Heart right ventricle (tissue), 16 donors: ENCODE data around the gene GNG13. TPM values are rescaled to one million over a fixed set of nuclear protein-coding genes. Genes with fewer than 3 reads are reported as not detected.

Experiments
- ATAC-seq, 8 donors: fragments of 200-7000 bp; cut with Tn5 transposase; one replicate each; pipeline ENCODE4 v1.9.1; 2020; ENCODE audit warnings: mild to moderate bottlenecking in 8 of 8, moderate library complexity in 8 of 8, moderate number of reproducible peaks in 1 of 8
- DNase-seq, 2 donors: peaks; one replicate each; pipeline ENCODE4 v3.0.0-alpha.2; 2020
- H3K27ac ChIP-seq, 10 donors: fragments of 200-600 bp; sonication (generic) in 2 of 10; one replicate each; pipeline versions ENCODE4 v1.5.0 to v1.8.0; 2020 to 2022; ENCODE audit warnings: mild to moderate bottlenecking in 3 of 10
- H3K27me3 ChIP-seq, 7 donors: fragments of 200-600 bp; one replicate each; pipeline ENCODE4 v1.8.0; 2021 to 2022; ENCODE audit warnings: mild to moderate bottlenecking in 2 of 7
- H3K36me3 ChIP-seq, 9 donors: fragments of 200-600 bp; sonication (generic) in 1 of 9; one replicate each; pipeline versions ENCODE4 v1.5.0 to v1.8.0; 2020 to 2022; ENCODE audit warnings: mild to moderate bottlenecking in 2 of 9
- H3K4me1 ChIP-seq, 9 donors: fragments of 200-600 bp; sonication (generic) in 1 of 9; one replicate each; pipeline versions ENCODE4 v1.5.0 to v1.8.0; 2020 to 2022; ENCODE audit warnings: mild to moderate bottlenecking in 4 of 9
- H3K4me3 ChIP-seq, 10 donors: fragments of 200-600 bp; sonication (generic) in 2 of 10; one replicate each; pipeline versions ENCODE4 v1.5.0 to v1.8.0; 2020 to 2022; ENCODE audit warnings: mild to moderate bottlenecking in 7 of 10, moderate library complexity in 2 of 10
- H3K9me3 ChIP-seq, 11 donors: fragments of 200-600 bp in 10 of 11; sonication (generic) in 2 of 11; one replicate each; pipeline versions ENCODE4 v1.5.0 to v1.8.0; 2013 to 2022; ENCODE audit warnings: mild to moderate bottlenecking in 2 of 11, control low read depth in 1 of 11, moderate library complexity in 1 of 11
- CTCF ChIP-seq, 9 donors: fragments of 200-600 bp; sonication (generic) in 2 of 9; IDR thresholded peaks; one replicate each; pipeline versions ENCODE4 v1.5.0 to v1.8.0; 2021 to 2022; ENCODE audit warnings: antibody characterized with exemption in 9 of 9, mild to moderate bottlenecking in 5 of 9, moderate library complexity in 1 of 9
- WGBS, 2 donors: extraction: QIAGEN DNeasy Blood & Tissue Kit; methylation state at CpG; one replicate each; pipeline ENCODE4 v1.1.7; 2013; ENCODE audit warnings: inconsistent platforms in 1 of 2; 5-methylcytosine and 5-hydroxymethylcytosine counted together
- intact Hi-C, 10 donors: fragments of 100-400 bp; cut with DNase I; formaldehyde crosslinking; loops; one replicate each; pipeline versions ENCODE4 v1.11.1 to v1.14.2; 2022
- polyA plus RNA-seq, 2 donors: library from polyadenylated mRNA; stranded (reverse); fragments of 200-250 nt; gene quantifications; one replicate each; pipeline ENCODE4 v1.2.3, GENCODE V29; 2013
- total RNA-seq, 10 donors: library from RNA; stranded (reverse); fragmentation: NEBNext Ultra II Directional in 3 of 10; extraction: Animal tissue kit (Norgen Biotek cat#: 25700) in 3 of 10; gene quantifications; one replicate each; pipeline versions ENCODE4 v1.2.1 to v1.2.4, GENCODE V29; 2021 to 2023
- donor health status: Arrhythmogenic right ventricular cardiomyopathy.
- donor health status: ischemic (EF 13 %, LVEDD 7.1; RV severe dilation, severe dysfunction).
- donor health status: healthy with polysubstance abuse.
- donor health status: DM: no; HTN: yes; CAD: no.
- donor health status: DM: no; HTN: no; CAD: no.
- donor health status: ischemic (EF 25% LVEDD 6.9; RV normal size, moderate dysfunction).
- donor health status: ischemic (EF 25% LVEDD 5.7; RV mildly dilated, moderate dysfunction).
- donor health status: healthy.
- donor health status: DM: yes; HTN: yes; CAD: no.
- donor health status: Ischemic cardiomyopathy.
- donor health status: ischemic (EF 35%, LVEDD 5.7; RV mildly dilated, moderate dysfunction).
- donor health status: nonischemic (EF 11% LVEDD 7.7; RV severe dilation, severe dysfunction).
- donor health status: DM: yes; HTN: yes; CAD: no.
- donor health status: PGD.
- donor health status: ischemic (EF 29% LVEDD 5.4; RV normal size, mild dysfunction).
- donor health status: nonischemic (EF 23%, LVEDD 6.1; RV moderate dilation, normal function).

The GNG13 gene
- total and polyA plus RNA-seq, 12 donors: not detected

GRCh38 chr16:765488-765865, 35.1 kb downstream of the GNG13 start:
- H3K4me1 ChIP-seq: no peaks in the 10 kb centered on the region
- no peak for TF ChIP-seq CTCF (IDR thresholded peaks at IDR 0.05)
- DNase-seq (no peak), ATAC-seq (no peak)
- no peak overlapping the region for H3K27ac ChIP-seq
- 92% methylated on average over 23 to 29 of the region's 29 CpGs for WGBS, 2 donors
- H3K4me3 ChIP-seq: no peak overlapping the region
- intact Hi-C loops: no loop called here
- no peaks in the 10 kb centered on the region for H3K36me3 ChIP-seq
- no peaks in the 10 kb centered on the region for H3K9me3 ChIP-seq
- H3K27me3 ChIP-seq: peaks cover 7 to 32% (median 11%) of the 10 kb centered on the region in 7 donors

- no peak for DNase-seq
Measured at GRCh38 chr16:764848-765487, 35.6 kb downstream of the GNG13 start.

GRCh38 chr16:764184-764750, 36.3 kb downstream of the GNG13 start:
- Histone ChIP-seq H3K27ac (no peak overlapping the region), H3K4me3 (no peak overlapping the region), H3K4me1 (no peaks in the 10 kb centered on the region), H3K36me3 (no peaks in the 10 kb centered on the region), H3K9me3 (no peaks in the 10 kb centered on the region), H3K27me3 (peaks cover 6 to 36% (median 10%) of the 10 kb centered on the region in 7 donors)
- ATAC-seq (no peak), DNase-seq (no peak)
- no peak for TF ChIP-seq CTCF (IDR thresholded peaks at IDR 0.05)
- intact Hi-C loops: no loop called here
- 71 to 75% methylated on average over 19 to 20 of the region's 20 CpGs for WGBS, 2 donors

More at GRCh38 chr16:764848-765487, 35.6 kb downstream of the GNG13 start:
- Histone ChIP-seq H3K9me3 (no peaks in the 10 kb centered on the region), H3K36me3 (no peaks in the 10 kb centered on the region), H3K27me3 (peaks cover 7 to 33% (median 11%) of the 10 kb centered on the region in 7 donors), H3K4me3 (no peak overlapping the region), H3K4me1 (no peaks in the 10 kb centered on the region), H3K27ac (no peak overlapping the region)
- no peak for ATAC-seq
- intact Hi-C loops: no loop called here
- TF ChIP-seq CTCF (IDR thresholded peaks at IDR 0.05): no peak
- 86% methylated on average over 38 of the region's 38 CpGs for WGBS, 2 donors

GRCh38 chr16:763369-764183, 37.0 kb downstream of the GNG13 start:
- no peaks in the 10 kb centered on the region for H3K9me3 ChIP-seq
- WGBS, 2 donors: 75% methylated on average over 19 to 21 of the region's 21 CpGs
- no peak overlapping the region for H3K4me3 ChIP-seq
- H3K27me3 ChIP-seq: peaks cover 6 to 36% (median 10%) of the 10 kb centered on the region in 7 donors
- no peaks in the 10 kb centered on the region for H3K4me1 ChIP-seq
- no peak overlapping the region for H3K27ac ChIP-seq
- intact Hi-C loops: no loop called here
- H3K36me3 ChIP-seq: no peaks in the 10 kb centered on the region
- ATAC-seq (no peak), DNase-seq (no peak)
- TF ChIP-seq CTCF (IDR thresholded peaks at IDR 0.05): no peak
